Vagina (tissue), 2 donors: ENCODE results near the gene CRYBA4.

Experiments
- POLR2A ChIP-seq, 2 donors: fragments of 450-650 bp; IDR thresholded peaks; one replicate each; pipeline ENCODE4 v1.6.1; 2017; ENCODE audit warnings: antibody characterized with exemption in 2 of 2, mild to moderate bottlenecking in 2 of 2, moderate library complexity in 2 of 2
- POLR2AphosphoS5 ChIP-seq, 2 donors: sonication (generic); formaldehyde crosslinking; IDR thresholded peaks; one replicate each; pipeline ENCODE4 v1.9.0; 2017; ENCODE audit warnings: antibody characterized with exemption in 2 of 2, mild to moderate bottlenecking in 2 of 2, low read depth in 1 of 2; ENCODE audit not compliant: insufficient read depth in 1 of 2
- TF ChIP-seq, protein P1 (sequence below), 3 experiments: fragments of 450-650 bp in 2 of 3; fragments of 200-600 bp in 1 of 3; sonication (generic) in 1 of 3; IDR thresholded peaks; one replicate each; pipeline ENCODE4 v1.5.1; 2017 to 2019; ENCODE audit warnings: antibody characterized with exemption in 3 of 3, mild to moderate bottlenecking in 2 of 3, moderate library complexity in 2 of 3

- TF ChIP-seq, protein P1, sequence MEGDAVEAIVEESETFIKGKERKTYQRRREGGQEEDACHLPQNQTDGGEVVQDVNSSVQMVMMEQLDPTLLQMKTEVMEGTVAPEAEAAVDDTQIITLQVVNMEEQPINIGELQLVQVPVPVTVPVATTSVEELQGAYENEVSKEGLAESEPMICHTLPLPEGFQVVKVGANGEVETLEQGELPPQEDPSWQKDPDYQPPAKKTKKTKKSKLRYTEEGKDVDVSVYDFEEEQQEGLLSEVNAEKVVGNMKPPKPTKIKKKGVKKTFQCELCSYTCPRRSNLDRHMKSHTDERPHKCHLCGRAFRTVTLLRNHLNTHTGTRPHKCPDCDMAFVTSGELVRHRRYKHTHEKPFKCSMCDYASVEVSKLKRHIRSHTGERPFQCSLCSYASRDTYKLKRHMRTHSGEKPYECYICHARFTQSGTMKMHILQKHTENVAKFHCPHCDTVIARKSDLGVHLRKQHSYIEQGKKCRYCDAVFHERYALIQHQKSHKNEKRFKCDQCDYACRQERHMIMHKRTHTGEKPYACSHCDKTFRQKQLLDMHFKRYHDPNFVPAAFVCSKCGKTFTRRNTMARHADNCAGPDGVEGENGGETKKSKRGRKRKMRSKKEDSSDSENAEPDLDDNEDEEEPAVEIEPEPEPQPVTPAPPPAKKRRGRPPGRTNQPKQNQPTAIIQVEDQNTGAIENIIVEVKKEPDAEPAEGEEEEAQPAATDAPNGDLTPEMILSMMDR (IDR thresholded peaks at IDR 0.05): no peak
- no peak for TF ChIP-seq POLR2A (IDR thresholded peaks at IDR 0.05)
- TF ChIP-seq POLR2AphosphoS5 (IDR thresholded peaks at IDR 0.05; ENCODE audit: insufficient read depth in 1 of 2, low read depth in 1 of 2): no peak
Measured at GRCh38 chr22:26648011-26648497, 26.3 kb downstream of the CRYBA4 start.
